COR-L47 (cell line): ENCODE results near the gene BPNT1.
"Not testable (repeated sequence)": the region's sequence is repeated elsewhere in the genome, so short reads cannot be mapped to it uniquely, and the experiment has no call there.

Experiments
- DNase-seq: peaks from one replicate; lab custom pipeline; 2025; lab: John Stamatoyannopoulos, UW

The BPNT1 gene

DNA sequence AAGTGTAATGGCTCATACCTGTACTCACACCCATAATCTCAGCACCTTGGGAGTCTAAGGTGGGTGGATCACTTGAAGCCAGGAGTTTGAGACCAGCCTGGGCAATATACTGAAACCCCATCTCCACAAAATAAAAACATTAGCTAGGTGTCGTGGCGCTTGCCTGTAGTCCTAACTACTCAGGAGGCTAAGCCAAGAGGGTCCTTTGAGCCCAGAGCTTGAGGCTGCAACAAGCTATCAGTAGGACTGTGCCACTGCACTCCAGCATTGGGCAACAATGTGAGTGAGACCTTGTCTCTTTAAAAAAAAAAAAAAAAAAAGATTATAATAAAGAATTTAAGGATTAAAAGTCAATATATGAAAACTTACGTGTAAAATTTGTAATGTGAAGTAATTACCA lies 11.7 kb downstream of the BPNT1 start:
- no peak for DNase-seq

DNA sequence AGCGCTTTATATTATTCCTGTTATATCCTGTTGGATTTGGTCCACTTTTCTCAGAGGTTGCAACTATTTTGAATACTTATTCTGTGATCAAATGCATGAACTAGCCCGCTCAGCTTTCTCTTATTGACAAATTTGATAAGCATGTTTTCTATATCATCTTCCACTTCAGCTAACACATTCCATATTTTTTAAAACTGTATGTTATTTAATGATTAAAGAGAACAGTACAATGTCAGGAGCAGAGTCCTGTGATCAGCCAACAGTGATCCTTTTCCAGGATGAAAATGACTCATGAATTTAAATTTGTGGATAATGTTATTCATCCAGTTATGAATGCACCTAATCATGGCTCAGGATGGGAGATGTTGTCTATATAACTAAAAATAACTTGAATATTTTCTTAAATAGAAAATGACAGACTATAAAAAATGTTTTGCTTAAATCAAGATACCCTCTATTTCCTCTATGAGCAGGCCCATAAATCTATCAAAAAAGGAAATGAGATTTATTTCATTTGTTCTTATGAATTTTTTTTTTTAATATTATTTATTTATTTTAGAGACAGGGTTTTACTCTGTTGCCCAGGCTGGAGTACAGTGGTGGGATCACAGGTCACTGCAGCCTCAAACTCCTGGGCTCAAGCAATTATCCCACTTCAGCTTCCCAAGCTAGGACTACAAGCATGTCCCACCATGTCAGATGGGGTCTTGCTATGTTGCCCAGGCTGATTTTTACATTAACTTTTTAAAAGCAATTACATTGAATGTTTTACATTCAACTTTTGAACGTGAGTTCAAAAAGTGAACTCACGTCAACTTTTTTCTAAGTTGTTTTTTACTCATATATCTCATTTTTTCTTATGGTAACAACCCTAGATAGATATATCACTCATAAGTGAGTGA lies 12.5 kb downstream of the BPNT1 start:
- DNase-seq, result no peak

DNA sequence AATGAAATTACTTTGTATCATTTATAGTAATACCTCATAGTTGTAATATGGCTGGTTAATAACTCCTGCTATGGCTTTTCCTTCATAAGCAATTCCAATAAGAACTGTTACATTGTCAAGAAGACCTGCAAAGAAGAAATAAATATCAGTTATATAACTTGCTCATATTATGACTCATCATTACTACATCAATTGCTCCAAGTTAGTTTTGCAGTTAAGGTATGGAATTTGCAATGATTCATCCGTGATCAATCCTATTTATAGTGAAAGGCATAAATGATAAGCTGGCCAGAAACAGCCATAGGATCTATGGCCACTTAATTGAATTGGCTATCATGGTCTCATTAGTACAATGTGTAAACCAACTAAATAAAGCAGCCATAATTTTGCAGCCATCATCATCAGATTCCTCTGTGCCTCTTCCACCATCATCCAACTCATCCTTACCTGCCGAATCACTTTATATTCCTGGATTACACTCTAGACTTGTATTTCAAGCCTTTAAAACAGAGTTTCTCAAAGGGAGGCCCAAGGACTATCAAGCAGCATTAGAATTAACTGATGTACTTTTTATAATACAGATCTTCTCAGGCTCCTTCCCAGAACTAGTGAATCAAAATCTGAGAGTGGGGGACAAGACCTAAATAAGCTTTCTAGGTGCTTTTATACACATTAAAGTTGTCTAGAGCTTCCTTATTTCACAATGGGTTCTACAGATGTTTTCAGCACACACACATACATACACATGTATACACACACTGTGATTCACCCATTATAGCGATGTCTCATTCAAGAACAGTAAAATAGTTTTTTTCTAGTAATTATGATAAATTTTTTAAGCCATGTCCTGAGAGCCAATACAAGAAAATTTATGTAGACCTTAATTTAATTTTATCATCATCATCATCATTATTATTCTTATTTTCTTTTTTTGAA lies 22.1 kb downstream of the BPNT1 start:
- no peak for DNase-seq

DNA sequence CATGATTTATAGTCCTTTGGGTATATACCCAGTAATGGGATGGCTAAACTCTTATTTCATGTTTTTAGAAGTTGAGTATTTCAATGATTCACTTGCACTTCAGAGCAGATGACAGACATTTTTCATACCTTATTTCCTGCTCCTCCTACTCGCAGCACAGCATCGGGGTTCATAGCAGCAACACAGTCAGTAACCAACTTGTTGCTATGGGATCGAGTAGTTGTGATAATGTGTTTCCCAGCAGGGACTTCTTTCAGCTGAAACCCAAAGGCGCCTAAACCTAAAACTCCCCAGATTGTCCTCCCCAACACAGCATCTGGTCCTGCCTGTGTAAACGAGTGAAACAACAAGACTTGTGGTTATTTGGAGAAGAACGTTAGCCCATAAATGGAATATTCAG lies 27.0 kb downstream of the BPNT1 start:
- no peak for DNase-seq

DNA sequence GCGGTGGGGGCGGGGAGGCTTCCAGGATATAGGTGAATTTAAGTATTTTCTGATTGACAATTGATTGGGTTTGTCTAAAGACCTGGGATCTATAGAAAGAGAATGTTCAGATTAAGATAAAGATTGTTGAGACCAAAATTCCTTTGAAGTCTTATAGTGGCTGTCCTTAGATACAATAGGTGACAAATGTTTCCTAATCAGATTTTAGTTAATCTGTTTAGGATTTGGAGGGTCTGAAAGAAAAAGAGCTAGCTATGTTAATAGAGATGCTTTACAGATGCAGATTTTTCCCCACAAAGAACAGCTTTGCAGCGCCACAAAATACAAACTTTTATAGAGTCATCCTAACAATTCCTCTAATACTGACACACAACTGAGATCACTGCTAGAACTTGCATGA lies 28.7 kb downstream of the BPNT1 start:
- DNase-seq, result no peak

DNA sequence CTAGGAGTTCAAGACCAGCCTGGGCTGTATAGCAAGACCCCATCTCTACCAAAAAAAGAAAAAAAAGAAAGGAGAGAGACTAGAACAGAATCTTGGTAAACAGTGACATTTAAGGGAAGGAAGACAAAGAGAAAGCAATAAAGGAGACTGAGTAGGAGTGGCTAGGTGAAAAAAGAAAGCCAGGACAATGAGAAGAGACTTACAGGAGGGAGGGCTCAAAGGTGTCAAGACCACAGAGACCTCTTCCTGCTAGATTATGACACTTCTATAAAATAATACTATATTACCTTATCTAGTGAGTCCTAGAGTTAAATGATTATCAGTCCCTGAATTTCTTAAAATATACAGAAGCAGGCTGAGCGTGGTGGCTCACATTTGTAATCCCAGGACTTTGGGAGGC lies 33.2 kb downstream of the BPNT1 start:
- DNase-seq, result no peak

DNA sequence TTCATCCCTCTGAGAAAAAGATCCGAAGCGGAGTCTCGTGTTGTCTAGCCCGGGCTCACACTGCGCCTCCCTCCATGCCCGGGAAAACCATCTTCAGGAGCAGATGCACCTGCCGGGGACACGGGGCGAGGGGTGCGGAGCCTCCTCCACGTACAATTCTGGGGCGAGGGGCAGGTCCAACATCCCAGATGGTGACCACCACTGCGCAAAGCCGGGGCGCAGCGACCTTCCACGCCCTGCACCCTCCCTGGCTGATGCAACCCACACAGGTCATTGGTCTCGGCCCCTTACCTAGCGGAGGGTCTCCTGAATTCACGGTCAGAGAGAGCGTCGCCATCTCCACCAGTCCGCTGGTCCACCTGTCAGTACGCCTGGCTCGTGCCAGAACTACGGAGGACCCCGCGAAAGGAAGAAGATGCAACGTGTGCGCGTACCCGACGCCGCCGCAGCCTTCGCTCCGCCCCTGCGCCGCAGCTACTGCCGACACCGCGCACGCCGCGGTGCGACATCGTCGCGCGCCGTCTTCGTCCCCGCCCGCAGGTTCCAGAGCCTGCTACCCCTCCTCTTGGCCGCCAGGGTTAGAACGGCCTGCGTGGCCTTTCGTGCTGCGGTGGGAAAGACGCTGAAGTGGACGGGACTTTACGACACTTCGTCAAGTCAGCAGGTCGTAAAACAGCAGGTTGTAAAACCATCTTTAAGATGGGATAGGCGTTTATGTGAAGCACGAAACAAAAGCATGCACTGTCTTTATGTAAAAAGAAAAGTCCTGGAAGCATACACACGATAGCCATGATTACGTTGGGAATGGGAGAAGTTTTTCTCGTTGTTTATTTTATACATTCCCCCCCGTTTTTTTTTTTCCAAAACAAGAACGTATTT lies 43.3 kb downstream of the BPNT1 start, which contains the start of gene EPRS1:
Gene EPRS1 (minus strand): TSS at position 454 of the 879 bp plus-strand sequence. CDS start 117 bp downstream, at position 337.
- peak; percentile 97 for DNase-seq

DNA sequence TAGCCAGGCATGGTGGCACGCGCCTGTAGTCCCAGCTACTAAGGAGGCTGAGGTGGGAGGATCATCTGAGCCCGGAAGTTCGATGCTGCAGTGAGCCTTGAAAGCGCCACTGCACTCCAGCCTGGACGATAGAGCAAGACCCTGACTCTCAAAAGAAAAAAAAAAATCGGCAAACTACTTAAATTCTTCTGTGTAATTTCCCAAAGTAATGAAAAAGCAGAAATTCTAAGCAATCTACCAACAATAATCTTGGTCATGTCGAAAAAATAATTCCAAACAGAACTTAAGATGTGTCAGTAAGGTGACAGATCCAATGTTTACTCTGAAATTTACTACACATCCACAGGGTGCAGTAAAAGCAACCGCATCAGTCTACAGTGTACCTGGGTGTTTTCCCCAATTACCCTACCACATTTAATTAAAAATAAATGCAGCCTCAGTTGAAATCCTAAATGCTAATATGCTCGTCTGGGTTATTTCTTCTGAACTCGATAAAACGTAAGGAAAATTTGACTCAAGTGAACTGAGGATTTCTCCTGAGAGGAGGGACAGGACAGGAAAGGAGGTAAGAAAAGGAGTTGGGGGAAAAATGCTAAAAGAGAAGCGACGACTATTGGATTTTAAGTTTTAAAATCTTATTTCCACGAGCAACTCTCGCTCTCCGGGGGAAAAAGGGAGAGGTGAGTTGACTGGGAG lies 44.1 kb downstream of the BPNT1 start:
- DNase-seq, result no peak

DNA sequence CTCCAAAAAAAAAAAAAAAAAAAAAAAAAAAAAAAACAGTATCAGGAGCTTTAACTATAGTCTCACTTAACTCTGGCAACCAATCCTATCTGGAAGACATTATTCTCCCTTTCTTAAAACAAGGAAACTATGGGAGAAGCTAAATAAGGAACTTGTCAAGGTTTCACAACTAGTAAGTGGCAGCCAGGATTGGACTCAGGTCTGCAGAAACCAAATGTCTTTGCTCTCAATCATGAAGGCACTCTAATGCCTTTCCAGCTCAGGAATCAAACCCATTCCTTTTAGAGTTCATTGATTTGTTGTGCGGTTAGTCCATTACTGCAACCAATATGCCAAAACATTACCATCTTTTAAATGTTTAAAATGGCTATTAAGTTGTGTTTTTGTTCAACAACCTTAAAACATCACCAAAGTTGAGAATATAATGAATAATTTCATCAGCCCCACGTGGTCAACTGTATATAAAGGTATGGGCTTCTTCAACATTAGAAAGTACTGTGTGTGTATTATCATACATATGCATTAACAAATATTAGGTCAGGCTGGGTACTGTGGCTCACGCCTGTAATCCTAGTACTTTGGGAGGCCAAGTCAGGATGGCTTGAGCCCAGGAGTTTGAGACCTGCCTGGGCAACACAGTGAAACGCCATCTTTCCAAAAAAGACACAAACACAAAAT lies 44.8 kb downstream of the BPNT1 start:
- DNase-seq, result no peak

DNA sequence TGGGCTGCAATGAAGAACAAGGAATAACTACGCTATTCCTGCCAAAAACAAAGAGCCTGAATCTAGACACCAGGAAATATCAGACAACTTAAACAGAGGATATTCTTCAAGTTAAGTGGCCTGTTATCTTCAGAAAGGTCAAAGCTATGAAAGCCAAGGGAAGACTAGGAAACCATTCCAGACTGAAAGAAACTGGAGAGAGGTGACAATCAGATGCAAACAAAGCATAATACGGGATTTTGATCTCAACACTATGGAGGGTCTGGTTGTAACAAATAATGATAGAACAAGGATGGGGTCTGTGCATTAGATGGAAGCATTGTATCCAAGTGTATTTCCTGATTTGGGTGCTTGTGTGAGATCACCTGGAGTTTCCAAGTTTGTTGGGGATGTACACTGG lies 45.9 kb downstream of the BPNT1 start:
- DNase-seq, result no peak

DNA sequence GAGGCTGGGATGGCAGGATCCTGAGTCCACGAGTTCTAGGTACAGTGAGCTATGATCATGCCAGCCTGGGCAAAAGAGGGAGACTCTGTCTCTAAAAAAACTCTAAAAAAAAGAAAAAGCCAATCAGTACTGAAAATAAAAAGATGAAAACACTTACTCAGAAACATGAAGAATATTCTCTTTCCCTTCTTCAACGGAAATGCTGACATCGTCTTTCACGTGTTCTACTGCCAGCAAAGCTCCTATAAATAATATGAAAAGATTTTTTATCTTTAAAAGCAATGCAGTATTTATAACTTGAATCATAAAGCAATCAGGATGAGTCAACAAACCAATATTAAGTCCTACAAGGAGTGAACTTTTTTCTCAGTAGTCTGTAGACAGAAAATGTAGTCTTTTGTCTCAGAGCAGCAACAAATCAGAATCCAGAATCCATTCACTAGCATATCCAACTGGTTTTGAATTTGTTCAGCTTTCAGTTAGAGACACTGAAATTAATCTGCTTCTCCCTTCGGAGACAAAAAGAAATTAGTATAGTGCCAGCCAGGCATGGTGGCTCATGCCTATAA lies 49.5 kb downstream of the BPNT1 start:
- DNase-seq, result no peak

DNA sequence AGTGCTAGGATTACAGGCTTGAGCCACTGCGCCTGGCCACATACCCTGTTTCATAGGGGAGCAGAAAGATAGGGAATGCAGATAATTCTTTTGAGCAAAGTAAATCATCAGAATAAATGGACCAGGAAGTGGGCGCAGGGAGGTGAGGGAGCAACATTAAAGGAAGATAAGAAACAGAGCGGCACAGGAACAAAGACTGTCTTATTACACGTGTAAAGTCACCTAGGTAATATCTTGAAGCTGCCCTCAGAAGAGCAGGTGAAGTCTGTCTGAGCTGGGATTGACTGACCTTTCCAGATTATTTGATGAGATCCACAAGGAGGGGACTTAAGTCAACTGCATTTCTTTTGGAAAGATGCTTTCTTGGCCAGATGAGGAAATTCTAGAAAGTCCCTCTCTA lies 50.9 kb downstream of the BPNT1 start:
- no peak for DNase-seq

DNA sequence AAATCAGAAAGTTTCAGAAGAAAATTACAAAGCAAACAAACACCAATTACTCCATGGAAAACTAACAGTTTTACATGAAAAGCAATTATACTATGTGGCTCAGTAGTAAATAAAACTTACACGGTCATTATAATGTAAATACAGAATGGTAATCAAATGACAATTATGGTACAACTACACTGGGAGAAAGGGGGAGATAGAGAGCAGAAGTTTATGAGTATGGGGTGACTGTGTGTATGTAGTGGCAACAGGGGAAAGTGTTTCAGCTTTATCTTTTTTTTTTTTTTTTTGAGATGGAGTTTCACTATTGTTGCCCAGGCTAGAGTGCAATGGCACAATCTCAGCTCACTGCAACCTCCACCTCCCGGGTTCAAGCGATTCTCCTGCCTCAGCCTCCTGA lies 51.8 kb downstream of the BPNT1 start:
- not testable (repeated sequence) for DNase-seq

DNA sequence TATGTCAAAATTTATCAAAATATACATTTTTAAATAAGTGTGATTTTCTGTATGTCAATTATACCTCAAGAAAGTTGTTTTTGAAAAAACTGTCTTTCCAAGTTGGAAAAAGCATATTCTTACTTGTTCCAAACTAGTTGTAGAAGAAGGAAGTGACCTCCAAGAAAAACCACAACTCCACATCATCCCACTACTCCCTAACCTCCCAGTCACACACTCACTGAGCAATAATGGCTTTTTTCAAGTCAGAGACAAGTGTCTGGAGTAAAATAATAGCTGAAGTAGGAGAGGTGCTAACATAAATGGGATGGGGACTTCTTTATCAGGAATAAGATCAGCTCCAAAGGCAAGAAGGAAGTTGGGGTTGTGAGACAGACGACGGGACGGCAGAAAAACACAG lies 56.7 kb downstream of the BPNT1 start:
- no peak for DNase-seq

DNA sequence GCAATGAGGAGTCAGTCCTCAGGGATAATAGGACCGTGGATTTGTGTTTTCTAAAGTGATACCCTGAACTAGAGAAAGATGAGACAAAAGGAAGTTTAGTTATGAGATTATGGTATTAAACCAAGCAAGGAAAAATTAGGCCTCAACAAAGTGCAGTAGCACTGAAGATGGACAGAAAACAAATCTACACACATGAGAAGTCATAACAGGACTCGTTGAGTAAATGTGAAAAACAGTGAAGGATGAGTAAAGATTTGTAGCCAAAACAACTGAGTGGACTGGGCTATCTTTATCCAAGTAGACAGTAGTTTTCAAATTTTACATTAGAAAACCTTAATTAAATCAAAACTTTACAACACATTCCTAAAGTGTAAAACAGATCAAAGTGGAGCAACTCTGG lies 58.3 kb downstream of the BPNT1 start:
- DNase-seq, result no peak

DNA sequence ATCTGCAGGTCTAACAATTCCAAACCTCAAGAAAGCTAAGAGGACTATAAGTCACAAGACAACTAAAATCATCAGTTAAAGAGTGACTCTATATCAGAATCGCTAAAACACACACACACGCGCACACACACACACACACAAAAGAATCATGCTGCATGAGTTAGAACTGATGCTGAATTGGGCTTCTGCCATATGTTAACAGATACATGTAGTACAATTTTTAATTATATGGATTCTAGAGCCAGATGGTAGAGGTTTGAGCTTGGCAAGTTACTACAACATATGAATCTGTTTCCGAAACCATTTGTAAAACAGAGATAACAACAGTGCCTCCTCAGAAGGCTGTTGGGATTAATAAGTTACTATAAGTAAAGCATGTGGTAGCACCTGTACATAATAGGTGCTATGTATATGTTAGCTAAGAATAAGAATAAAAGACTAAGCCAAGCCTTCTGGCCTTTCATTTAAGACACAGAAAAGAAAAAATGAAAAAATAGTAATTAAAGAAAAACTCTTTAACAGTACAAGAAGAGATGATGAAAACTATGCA lies 61.2 kb downstream of the BPNT1 start:
- DNase-seq, result no peak

DNA sequence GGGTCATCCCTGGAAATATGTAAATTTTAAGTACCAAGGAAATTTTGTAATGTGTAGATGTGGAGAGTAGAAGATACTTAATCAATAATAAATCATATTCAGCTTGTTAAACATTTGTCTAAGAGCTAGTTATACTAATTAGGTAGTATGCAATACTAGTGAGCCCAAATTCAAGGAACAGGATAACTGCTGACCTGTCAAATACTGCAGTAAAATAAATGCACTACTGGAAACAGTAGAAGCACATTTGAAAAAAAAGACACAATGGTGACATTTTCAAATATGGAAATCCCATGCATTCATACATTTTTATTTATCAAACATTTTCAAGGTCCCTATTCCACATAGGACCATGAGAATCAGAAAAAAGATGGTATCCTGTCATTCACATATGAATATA lies 70.5 kb downstream of the BPNT1 start:
- DNase-seq, result no peak

DNA sequence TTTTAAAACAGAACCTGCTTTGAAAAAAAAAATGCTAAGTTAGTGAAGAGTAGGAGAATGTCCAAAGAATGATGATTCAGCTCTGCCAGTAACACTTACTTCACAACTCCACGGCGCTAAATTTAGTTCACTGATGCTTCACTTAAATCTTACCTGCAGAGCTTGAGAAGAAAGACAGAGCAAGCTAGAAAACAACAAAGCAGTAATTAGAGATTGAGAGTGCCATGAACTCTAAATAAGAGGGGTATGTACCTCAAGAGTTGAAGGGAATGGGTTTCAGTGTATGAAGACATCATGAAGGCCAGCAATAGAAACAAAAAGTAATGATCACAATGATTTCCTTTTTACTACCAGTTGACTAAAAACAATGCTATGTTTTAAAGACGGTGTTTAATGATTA lies 76.1 kb downstream of the BPNT1 start:
- DNase-seq, result no peak

DNA sequence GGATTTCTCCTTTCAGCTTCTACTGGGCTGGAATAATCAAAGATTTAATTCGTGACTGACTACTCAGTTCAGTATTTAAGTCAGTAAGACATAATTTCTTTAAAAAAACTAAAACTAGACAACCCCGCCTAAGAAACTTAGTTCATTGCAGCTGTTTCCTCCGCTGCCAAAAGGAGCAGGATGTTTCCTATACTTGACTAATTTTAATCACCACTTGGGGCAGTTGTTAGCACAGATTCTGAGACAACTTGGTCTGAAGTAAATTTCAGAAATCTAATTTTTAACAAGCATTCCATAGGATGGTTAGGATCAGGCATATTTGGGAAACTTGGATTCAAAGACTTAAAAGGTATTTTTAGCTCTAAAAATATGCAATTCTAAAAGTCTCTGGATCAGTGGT lies 77.3 kb downstream of the BPNT1 start:
- DNase-seq, result no peak

DNA sequence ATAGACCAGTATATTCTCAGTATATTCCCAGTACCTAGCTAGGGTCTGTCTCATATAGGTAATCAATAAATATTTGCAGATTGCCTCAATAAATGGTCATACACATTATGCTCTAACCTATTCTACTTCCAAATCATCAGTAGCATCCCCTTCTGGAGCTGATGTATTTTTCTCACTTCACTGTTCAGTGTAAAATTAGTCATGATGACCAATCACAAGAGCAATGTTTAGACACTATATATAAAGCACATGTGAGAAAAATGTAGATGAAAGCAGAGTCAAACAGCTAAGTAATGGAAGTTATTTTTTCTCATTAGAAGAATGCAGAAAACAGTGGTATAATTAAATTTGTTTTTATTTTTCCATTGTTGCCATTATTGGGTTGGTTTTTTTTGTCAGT lies 78.0 kb downstream of the BPNT1 start:
- DNase-seq, result no peak
